Upper lobe of left lung (tissue), 4 donors: ENCODE data around the gene EIF5AL1.
"Not testable (repeated sequence)": the region's sequence is repeated elsewhere in the genome, so short reads cannot be mapped to it uniquely, and the experiment has no call there.

Source experiments
- CTCF ChIP-seq, 6 experiments: fragments of 450-650 bp in 4 of 6; fragments of 200-600 bp in 2 of 6; sonication (generic) in 2 of 6; IDR thresholded peaks; one replicate each; pipeline ENCODE4 v1.5.1; 2016 to 2019; ENCODE audit warnings: antibody characterized with exemption in 6 of 6
- POLR2A ChIP-seq, 4 donors: fragments of 450-650 bp; IDR thresholded peaks; one replicate each; pipeline ENCODE4 v1.5.1; 2016 to 2017; ENCODE audit warnings: antibody characterized with exemption in 4 of 4, mild to moderate bottlenecking in 2 of 4

GRCh38 chr10:79528261-79528660, 15.9 kb downstream of the EIF5AL1 start:
- not testable (repeated sequence) for TF ChIP-seq POLR2A, CTCF (IDR thresholded peaks at IDR 0.05)
